HPDE6-E6E7 (cell line): ENCODE measurements around the gene RBL1.

Experiments used
- DNase-seq: peaks from one replicate; pipeline ENCODE4 v3.0.0; 2011; ENCODE audit warnings: missing footprints; ENCODE audit errors: extremely low spot score

The RBL1 gene

GRCh38 chr20:36950414-36951197 lies 145.2 kb downstream of the RBL1 start:
- DNase-seq = peak; percentile 55
